Inferior parietal cortex (tissue), 1 donor: Measurements from ENCODE around the gene MYH7B.

Experiments
- DNase-seq: peaks from one replicate; pipeline ENCODE4 v3.0.0-alpha.2; 2016; ENCODE audit errors: extremely low spot score

The MYH7B gene

GRCh38 chr20:35004749-35005462, 49.2 kb downstream of the MYH7B start:
- no peak for DNase-seq
